ENCODE measurements around the gene SGIP1. TPM values are rescaled to one million over a fixed set of nuclear protein-coding genes. Genes with fewer than 3 reads are reported as not detected.

The SGIP1 gene
- total RNA-seq, 1 donor from 2014 or later = not detected

DNA sequence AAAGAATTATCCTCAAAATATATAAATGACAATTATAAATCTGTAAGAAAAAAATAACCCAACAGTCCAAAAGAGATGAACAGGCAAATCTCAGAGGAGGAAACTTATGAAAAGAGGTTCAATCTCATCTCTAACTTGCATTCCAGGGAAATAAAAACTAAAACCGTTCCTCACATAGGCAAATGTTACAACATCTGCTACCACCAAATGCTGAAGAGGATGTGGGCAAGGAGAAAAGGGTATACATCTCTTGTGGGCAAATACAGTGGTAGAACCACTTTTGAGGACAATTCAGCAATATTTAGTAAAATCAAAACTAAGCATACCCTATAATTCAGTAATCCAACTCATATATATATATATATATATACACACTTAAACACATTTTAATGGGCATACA, 33.7 kb upstream of the SGIP1 start:
- peaks cover 10% of the 10 kb centered on the region for H3K27me3 Mint-ChIP-seq
- no peak for DNase-seq
- H3K36me3 Mint-ChIP-seq (ENCODE audit: low read depth) = no peaks in the 10 kb centered on the region
- H3K4me3 Mint-ChIP-seq = no peak overlapping the region
- no peaks in the 10 kb centered on the region for H3K4me1 Mint-ChIP-seq
- no peak for ATAC-seq (ENCODE audit: low read depth)
- intact Hi-C loops (cut with micrococcal nuclease) = no loop called here
- H3K27ac Mint-ChIP-seq = no peak overlapping the region
- ChIA-PET CTCF (no interaction called here), POLR2A (no interaction called here)
- TF ChIP-seq, protein P1, sequence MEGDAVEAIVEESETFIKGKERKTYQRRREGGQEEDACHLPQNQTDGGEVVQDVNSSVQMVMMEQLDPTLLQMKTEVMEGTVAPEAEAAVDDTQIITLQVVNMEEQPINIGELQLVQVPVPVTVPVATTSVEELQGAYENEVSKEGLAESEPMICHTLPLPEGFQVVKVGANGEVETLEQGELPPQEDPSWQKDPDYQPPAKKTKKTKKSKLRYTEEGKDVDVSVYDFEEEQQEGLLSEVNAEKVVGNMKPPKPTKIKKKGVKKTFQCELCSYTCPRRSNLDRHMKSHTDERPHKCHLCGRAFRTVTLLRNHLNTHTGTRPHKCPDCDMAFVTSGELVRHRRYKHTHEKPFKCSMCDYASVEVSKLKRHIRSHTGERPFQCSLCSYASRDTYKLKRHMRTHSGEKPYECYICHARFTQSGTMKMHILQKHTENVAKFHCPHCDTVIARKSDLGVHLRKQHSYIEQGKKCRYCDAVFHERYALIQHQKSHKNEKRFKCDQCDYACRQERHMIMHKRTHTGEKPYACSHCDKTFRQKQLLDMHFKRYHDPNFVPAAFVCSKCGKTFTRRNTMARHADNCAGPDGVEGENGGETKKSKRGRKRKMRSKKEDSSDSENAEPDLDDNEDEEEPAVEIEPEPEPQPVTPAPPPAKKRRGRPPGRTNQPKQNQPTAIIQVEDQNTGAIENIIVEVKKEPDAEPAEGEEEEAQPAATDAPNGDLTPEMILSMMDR (IDR thresholded peaks at IDR 0.05) = no peak
- no peaks in the 10 kb centered on the region for H3K9me3 Mint-ChIP-seq

DNA sequence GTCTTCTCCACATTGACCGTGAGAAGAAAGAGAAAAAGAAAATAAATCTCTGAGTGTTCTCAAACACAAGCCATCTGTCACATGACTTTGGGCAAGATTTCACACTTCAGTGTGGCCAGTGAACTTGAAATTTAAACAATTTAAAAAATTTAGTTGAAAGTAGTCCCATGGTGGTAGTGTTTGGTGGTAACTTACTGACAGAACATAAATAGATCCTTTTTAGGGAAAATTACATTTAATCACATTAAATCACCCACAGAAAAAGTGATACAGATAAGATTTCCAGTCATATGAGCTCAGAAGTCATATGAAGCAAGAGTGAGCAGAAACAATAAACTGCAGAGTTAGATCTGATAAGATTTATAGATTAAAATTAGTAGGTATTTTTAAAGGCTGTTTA, 31.9 kb upstream of the SGIP1 start:
- Mint-ChIP-seq H3K36me3 (ENCODE audit: low read depth) (no peaks in the 10 kb centered on the region), H3K9me3 (no peaks in the 10 kb centered on the region), H3K4me3 (no peak overlapping the region), H3K4me1 (no peaks in the 10 kb centered on the region), H3K27ac (no peak overlapping the region), H3K27me3 (peaks cover 11% of the 10 kb centered on the region)
- intact Hi-C loops (cut with micrococcal nuclease) = no loop called here
- CTCF ChIA-PET = interaction anchor here (0.9 kb wide), 1 partner anchor 545 kb away, joined by 3 read pairs; no protein-coding TSS in a partner anchor
- DNase-seq (no peak), ATAC-seq (ENCODE audit: low read depth) (no peak)
- TF ChIP-seq, protein P1 (IDR thresholded peaks at IDR 0.05) = no peak
- POLR2A ChIA-PET = interaction anchor here (0.8 kb wide), 1 partner anchor 66 kb away, joined by 4 read pairs; no protein-coding TSS in a partner anchor

DNA sequence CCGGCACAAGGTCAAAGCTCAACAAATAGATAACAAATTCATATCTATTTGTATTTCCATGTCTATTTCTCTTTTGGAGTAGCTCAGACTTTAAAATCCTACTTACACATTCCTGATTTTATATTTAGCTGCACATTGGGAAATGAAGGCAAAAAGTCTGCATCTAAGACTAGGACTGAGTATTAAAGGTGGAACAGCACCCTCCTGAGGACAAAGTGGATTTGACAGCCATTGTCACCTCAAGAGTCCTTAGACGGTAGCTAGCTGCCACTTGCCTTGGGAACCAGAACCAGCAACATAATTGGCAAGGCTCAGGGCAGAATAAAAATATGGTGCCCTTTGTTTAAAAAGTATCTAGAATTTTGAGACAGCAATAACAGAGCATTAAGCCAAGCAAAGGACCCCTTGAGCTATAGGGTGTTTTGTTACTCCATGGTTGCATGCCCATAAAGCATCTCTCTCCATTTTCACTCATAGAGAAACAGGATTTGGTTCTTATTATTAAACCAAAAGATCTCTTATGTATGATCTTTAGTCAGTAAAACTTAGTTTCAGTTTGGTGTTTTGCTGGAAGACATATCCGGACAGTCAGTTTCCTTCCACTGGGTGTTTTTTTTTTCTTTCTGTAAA, 30.0 kb upstream of the SGIP1 start:
- H3K4me1 Mint-ChIP-seq = no peaks in the 10 kb centered on the region
- TF ChIP-seq, protein P1 (IDR thresholded peaks at IDR 0.05) = no peak
- ATAC-seq (ENCODE audit: low read depth) (no peak), DNase-seq (no peak)
- H3K36me3 Mint-ChIP-seq (ENCODE audit: low read depth) = no peaks in the 10 kb centered on the region
- peaks cover 15% of the 10 kb centered on the region for H3K27me3 Mint-ChIP-seq
- CTCF ChIA-PET = interaction anchor here (0.6 to 2.2 kb wide), 13 partner anchors 13 to 548 kb away, joined by 3 to 18 read pairs (median 5); no protein-coding TSS in a partner anchor
- H3K9me3 Mint-ChIP-seq = no peaks in the 10 kb centered on the region
- H3K27ac Mint-ChIP-seq = no peak overlapping the region
- no peak overlapping the region for H3K4me3 Mint-ChIP-seq
- intact Hi-C loops (cut with micrococcal nuclease) = loop anchor here (1.0 kb wide), 3 partner anchors 58 to 545 kb away; no protein-coding TSS in a partner anchor
- POLR2A ChIA-PET = no interaction called here

DNA sequence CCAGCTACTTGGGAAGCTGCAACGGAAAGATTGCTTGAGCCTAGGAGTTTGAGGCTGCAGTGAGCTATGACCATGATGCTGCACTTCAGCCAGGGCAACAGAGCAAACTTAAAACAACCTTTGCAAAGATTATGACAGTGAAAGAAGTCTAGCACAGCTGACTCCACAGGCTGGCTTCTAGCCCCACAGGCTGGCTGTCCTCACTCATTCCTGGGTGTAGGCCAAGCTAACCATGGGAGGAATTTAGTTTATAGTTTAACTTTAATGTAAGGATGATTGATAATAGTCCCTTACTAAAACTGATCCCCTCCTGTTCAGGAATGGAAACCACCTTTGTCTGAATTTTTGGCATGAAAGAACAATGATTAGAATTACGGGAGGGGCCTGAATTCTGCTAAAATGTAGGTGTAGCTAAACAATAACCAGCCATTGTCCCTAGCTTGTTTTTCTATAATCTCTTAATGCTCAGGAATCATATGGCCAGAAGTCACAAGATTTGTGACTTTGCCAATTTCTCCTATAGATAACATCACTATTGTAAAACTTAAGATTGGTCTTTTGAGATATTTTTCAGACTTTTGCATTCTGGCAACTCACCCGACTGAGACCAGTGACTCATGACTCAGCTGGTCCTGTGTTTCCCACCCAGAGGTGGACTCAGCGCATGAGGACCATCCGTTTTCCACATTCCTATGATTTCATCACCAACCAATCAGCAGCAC, 28.1 kb upstream of the SGIP1 start:
- ATAC-seq (ENCODE audit: low read depth) (no peak), DNase-seq (no peak)
- H3K4me3 Mint-ChIP-seq = no peak overlapping the region
- H3K4me1 Mint-ChIP-seq = no peaks in the 10 kb centered on the region
- H3K9me3 Mint-ChIP-seq = no peaks in the 10 kb centered on the region
- H3K27me3 Mint-ChIP-seq = peaks cover 17% of the 10 kb centered on the region
- intact Hi-C loops (cut with micrococcal nuclease) = no loop called here
- CTCF ChIA-PET = no interaction called here
- POLR2A ChIA-PET = no interaction called here
- H3K36me3 Mint-ChIP-seq (ENCODE audit: low read depth) = no peaks in the 10 kb centered on the region
- no peak overlapping the region for H3K27ac Mint-ChIP-seq
- TF ChIP-seq, protein P1 (IDR thresholded peaks at IDR 0.05) = no peak

DNA sequence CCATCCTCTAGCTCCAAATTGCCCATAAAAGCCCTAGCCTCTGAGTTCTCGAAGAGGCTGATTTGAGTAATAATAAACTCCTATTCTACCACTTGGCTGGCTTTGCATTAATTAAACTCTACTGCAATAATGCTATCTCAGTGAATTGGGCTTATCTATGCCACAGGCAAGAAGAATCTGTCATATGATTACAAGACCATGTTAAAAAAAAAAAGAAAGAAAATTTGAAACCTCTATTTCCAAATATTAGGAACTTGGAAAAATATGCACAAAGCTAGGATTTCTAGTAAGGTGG, 27.6 kb upstream of the SGIP1 start:
- peaks cover 20% of the 10 kb centered on the region for H3K27me3 Mint-ChIP-seq
- ChIA-PET CTCF (no interaction called here), POLR2A (no interaction called here)
- intact Hi-C loops (cut with micrococcal nuclease) = no loop called here
- H3K4me3 Mint-ChIP-seq = no peak overlapping the region
- no peak for DNase-seq
- H3K4me1 Mint-ChIP-seq = no peaks in the 10 kb centered on the region
- ATAC-seq (ENCODE audit: low read depth) = no peak
- no peaks in the 10 kb centered on the region for H3K9me3 Mint-ChIP-seq
- TF ChIP-seq, protein P1 (IDR thresholded peaks at IDR 0.05) = no peak
- H3K27ac Mint-ChIP-seq = no peak overlapping the region
- H3K36me3 Mint-ChIP-seq (ENCODE audit: low read depth) = no peaks in the 10 kb centered on the region
